ENCODE results near the gene SCN8A. TPM values are rescaled to one million over a fixed set of nuclear protein-coding genes. Genes with fewer than 3 reads are reported as not detected.

The SCN8A gene
- total and polyA plus RNA-seq, 3 donors from 2014 or later: 4.8 to 15.3 (median 11.0) TPM

DNA sequence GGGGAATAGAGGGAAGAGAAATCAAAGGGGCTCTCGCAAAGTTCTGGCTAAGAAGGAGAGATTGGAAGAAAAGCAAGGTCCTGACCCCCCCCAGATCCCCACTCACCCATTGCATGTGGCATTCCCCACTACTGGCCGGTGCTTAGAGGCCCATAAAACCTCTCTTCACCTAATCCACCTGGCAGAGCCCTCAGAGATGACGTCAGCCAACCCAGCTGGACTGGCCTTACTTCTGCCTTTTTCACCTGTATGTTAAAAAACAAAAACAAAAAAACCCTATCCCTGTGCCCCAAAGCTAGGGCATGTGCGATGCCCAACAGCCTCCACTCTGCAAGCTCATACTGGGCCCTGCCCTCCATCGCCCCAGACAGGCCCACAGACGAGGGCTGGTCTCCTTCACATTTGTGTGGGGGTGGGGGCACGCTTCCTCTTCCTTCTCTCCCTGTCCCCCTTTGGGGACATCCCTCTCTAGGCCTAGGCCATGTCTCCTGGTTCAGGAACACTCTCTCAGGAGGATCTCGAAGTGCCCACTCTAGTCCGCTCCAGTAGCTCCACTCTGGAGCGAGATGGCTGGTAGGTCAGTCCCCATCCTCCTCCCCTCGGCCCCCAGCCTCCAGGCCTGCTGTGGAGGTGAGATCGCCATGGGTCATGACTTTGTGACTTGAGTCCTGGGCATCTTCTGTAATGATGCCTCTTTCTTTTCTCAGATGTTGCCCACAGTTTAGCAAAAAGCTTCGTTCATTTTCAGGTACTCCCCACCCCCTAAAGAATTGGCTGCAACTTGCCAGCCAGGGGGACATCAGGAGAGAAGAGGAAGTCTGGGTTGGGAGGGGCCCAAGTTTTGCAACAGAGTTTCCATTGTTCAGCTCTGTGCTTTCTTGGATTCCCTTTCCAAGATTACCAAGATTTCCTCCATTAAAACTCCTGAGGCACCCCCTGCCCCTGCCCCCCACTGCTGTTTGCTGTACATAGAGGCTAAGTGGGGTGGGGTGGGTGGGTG is 220.5 kb downstream of the SCN8A start:
- Histone ChIP-seq H3K27ac (no peak overlapping the region), H3K36me3 (ENCODE audit: low read depth, missing control alignments) (no peaks in the 10 kb centered on the region), H3K4me1 (no peaks in the 10 kb centered on the region), H3K27me3 (no peaks in the 10 kb centered on the region), H3K9me3 (no peaks in the 10 kb centered on the region), H3K4me3 (no peak overlapping the region)
- no peak for DNase-seq
- intact Hi-C loops (cut with DNase I; ENCODE audit: low total_unique reads): no loop called here
- WGBS, 2 donors: 66 to 71% methylated on average over 12 to 13 of the region's 13 CpGs
- TF ChIP-seq POLR2A (IDR thresholded peaks at IDR 0.05): no peak
- TF ChIP-seq, protein P1, sequence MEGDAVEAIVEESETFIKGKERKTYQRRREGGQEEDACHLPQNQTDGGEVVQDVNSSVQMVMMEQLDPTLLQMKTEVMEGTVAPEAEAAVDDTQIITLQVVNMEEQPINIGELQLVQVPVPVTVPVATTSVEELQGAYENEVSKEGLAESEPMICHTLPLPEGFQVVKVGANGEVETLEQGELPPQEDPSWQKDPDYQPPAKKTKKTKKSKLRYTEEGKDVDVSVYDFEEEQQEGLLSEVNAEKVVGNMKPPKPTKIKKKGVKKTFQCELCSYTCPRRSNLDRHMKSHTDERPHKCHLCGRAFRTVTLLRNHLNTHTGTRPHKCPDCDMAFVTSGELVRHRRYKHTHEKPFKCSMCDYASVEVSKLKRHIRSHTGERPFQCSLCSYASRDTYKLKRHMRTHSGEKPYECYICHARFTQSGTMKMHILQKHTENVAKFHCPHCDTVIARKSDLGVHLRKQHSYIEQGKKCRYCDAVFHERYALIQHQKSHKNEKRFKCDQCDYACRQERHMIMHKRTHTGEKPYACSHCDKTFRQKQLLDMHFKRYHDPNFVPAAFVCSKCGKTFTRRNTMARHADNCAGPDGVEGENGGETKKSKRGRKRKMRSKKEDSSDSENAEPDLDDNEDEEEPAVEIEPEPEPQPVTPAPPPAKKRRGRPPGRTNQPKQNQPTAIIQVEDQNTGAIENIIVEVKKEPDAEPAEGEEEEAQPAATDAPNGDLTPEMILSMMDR (IDR thresholded peaks at IDR 0.05): no peak

DNA sequence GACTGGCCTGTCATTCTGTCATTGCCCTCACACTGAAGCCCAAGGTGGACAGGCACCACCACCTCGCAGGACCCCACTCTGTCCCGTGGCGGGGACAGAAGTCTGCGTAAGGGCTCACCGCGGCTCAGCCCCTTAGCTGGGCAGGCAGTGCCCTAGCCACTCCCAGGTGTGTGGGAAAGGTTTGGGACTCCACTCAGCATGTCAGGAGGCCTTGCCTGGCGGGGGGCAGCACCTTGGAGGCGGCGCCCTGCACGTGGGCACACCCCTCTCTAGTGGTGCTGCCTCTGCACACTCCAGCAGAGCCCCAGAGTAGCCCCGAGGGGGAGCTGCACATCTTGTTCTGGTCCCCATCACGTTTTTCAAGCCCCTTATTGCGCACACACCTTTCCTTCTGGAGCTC is 221.8 kb downstream of the SCN8A start:
- H3K4me1 ChIP-seq: no peaks in the 10 kb centered on the region
- no peaks in the 10 kb centered on the region for H3K9me3 ChIP-seq
- no peaks in the 10 kb centered on the region for H3K36me3 ChIP-seq (ENCODE audit: low read depth, missing control alignments)
- no peak for TF ChIP-seq POLR2A (IDR thresholded peaks at IDR 0.05)
- TF ChIP-seq, protein P1 (IDR thresholded peaks at IDR 0.05): no peak
- no peak overlapping the region for H3K27ac ChIP-seq
- WGBS, 2 donors: 64 to 79% methylated on average over 10 of the region's 13 CpGs
- no peaks in the 10 kb centered on the region for H3K27me3 ChIP-seq
- no peak for DNase-seq
- intact Hi-C loops (cut with DNase I; ENCODE audit: low total_unique reads): no loop called here
- H3K4me3 ChIP-seq: no peak overlapping the region

DNA sequence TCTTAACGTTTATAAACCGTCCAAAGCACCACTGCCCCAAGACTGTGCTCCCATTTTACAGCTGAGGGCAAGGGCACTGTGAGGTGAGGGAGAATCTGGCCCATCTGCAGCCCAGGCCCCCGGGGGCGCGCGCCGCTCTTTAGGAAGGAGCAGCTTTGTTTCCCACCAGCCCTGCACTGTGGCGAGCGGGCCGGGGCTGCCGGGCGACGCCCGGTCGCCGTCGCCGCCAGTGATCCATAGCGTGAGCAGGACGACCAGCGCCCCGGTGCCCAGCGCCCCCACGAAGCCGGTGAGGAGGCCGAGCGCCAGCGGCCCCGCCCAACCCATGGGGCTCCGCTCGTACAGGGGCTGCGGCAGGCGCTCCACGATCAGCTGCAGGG is 222.9 kb downstream of the SCN8A start:
- H3K27ac ChIP-seq: peak overlapping the region in 1 of 2 donors; percentile 83
- DNase-seq: no peak
- intact Hi-C loops (cut with DNase I; ENCODE audit: low total_unique reads): no loop called here
- no peaks in the 10 kb centered on the region for H3K9me3 ChIP-seq
- peaks cover 3% of the 10 kb centered on the region for H3K4me1 ChIP-seq
- no peaks in the 10 kb centered on the region for H3K27me3 ChIP-seq
- 15 to 28% methylated on average over 3 to 14 of the region's 34 CpGs for WGBS, 2 donors
- TF ChIP-seq, protein P1 (IDR thresholded peaks at IDR 0.05): no peak
- no peak for TF ChIP-seq POLR2A (IDR thresholded peaks at IDR 0.05)
- peak overlapping the region; percentile 49 to 62 for H3K4me3 ChIP-seq
- H3K36me3 ChIP-seq (ENCODE audit: low read depth, missing control alignments): no peaks in the 10 kb centered on the region

DNA sequence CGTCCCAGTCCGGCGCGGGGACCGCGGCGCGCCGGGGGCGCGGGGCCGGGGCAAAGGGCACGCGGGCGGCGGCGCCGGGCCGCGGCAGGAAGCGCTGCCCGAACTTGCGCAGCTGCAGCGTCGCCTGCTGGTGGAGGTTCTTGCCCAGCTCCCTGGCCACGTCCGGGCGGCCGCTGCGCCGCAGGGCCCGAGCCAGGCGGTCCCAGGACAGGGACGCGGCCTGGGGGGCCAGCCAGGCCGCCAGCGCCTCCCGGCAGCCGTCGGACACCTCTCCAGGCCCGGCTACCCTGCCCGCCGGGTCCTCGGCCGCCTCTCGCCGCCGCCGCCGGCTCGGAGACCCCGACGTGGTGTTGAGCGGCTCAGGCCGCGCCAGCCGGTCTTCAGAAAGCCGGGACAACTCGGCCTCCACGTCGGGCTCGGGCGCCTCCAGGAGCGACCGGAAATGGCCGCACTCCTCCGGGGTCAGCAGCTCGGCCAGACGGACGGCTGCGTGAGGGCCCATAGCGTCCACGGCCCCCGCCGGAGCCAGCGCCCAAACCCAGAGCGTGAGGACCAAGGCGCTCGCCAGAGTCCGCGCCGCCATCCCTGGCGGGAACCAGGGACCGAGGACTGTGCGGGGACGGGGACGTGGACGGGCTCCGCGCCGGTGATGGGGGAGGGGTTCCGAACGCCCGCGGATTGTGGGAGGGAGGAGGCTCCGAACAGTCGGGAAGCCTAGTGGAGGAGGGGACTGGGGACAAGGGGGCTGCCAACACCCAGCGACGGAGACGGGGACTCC is 223.5 kb downstream of the SCN8A start:
- peaks cover 7% of the 10 kb centered on the region for H3K4me1 ChIP-seq
- no peaks in the 10 kb centered on the region for H3K27me3 ChIP-seq
- TF ChIP-seq POLR2A (IDR thresholded peaks at IDR 0.05): no peak
- TF ChIP-seq, protein P1 (IDR thresholded peaks at IDR 0.05): peak; percentile 27 to 67 (median 37)
- H3K36me3 ChIP-seq (ENCODE audit: low read depth, missing control alignments): no peaks in the 10 kb centered on the region
- intact Hi-C loops (cut with DNase I; ENCODE audit: low total_unique reads): no loop called here
- DNase-seq: peak; percentile 81
- peak overlapping the region; percentile 83 to 85 for H3K27ac ChIP-seq
- peak overlapping the region; percentile 62 to 76 for H3K4me3 ChIP-seq
- WGBS, 2 donors: 11% methylated on average over 17 to 55 of the region's 100 CpGs
- no peaks in the 10 kb centered on the region for H3K9me3 ChIP-seq

All from testis (tissue), 3 donors.